Measurements from ENCODE around the gene AMDHD2.
"Not testable (repeated sequence)": the region's sequence is repeated elsewhere in the genome, so short reads cannot be mapped to it uniquely, and the experiment has no call there.

The AMDHD2 gene

DNA sequence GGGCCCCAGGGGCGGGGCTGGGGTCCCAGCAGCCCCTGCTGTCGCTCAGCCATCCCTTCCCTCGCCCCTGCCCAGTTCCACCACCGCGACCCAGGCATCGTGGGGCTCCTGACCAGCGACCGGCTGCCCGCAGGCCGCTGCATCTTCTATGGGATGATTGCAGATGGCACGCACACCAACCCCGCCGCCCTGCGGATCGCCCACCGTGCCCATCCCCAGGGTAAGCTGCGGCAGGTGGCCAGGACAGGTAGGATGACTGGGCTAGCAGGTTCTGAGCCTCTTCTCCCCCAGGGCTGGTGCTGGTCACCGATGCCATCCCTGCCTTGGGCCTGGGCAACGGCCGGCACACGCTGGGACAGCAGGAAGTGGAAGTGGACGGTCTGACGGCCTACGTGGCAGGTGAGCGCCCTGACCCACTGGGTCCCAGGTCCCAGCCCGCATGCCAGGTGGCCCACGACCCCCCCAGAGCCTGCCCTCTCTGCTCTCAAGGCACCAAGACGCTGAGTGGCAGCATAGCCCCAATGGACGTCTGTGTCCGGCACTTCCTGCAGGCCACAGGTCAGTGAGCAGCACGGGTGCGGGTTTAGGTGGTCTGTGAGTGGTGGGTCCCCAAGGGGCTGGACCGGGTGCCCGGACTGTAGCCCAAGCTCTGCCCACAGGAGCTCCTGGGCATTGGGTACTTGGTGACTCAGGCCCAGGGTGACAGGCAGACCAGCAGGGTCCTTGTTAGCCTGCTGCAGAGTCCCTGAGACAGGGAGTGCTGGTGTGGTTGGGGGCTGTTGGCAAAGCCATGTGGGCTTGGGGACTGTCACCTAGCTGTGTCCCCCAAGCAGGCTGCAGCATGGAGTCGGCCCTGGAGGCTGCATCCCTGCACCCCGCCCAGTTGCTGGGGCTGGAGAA, 8.2 kb downstream of the AMDHD2 start:
- Histone ChIP-seq H3K4me3 (ENCODE audit: low read length) (no peak overlapping the region), H3K9me3 (ENCODE audit: control insufficient read depth, low read depth, low read length) (no peaks in the 10 kb centered on the region), H3K27ac (ENCODE audit: low read length) (no peak overlapping the region), H3K4me1 (ENCODE audit: control insufficient read depth, low read depth, low read length) (peaks cover 8% of the 10 kb centered on the region), H3K36me3 (ENCODE audit: control insufficient read depth, low read depth, low read length) (peaks cover 20% of the 10 kb centered on the region), H3K27me3 (ENCODE audit: control insufficient read depth, insufficient read depth, low read length) (peaks cover under 1% of the 10 kb centered on the region), H3K9ac (ENCODE audit: low read length) (no peak overlapping the region)

- Histone ChIP-seq H3K4me3 (ENCODE audit: low read length) (no peak overlapping the region), H3K36me3 (ENCODE audit: control insufficient read depth, low read depth, low read length) (peaks cover 15% of the 10 kb centered on the region), H3K4me1 (ENCODE audit: control insufficient read depth, low read depth, low read length) (peaks cover 8% of the 10 kb centered on the region), H3K27ac (ENCODE audit: low read length) (no peak overlapping the region), H3K27me3 (ENCODE audit: control insufficient read depth, insufficient read depth, low read length) (peaks cover 9% of the 10 kb centered on the region), H3K9me3 (ENCODE audit: control insufficient read depth, low read depth, low read length) (no peaks in the 10 kb centered on the region), H3K9ac (ENCODE audit: low read length) (no peak overlapping the region)
These were observed 9.1 kb downstream of the AMDHD2 start for GRCh38 chr16:2529061-2529931.

DNA sequence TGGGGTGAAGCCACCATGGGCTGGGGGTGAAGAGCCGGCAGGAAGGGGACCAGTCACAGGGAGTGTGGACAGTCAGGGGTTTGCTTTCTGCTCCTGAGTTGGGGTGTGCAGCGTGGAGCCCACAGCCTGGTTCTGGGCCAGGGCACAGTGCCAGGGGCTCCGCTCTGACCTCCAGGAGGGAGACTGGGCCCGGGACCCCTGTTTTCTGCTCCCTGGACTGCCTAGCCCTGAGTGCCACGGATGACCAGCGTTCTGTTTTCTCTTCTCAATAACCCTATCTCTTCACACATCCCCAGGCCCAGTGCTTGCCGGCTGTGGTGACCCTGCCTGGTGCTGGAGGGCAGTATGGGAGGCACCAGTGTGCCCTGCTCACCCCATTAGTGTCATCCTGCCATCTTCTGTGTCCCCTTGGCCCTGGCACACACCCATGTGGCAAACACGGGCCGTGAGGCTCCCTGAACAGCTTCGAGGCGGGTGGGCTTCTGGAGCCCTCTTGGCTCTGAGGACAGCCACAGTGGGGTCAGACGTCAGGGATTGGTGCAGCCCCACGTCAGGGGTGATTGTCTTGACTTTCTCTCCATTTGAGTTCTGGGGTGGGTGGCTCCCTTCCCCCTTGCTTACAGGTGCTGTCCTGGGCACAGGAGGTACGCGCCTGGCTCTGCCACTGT, 9.9 kb downstream of the AMDHD2 start:
- no peak overlapping the region for H3K9ac ChIP-seq (ENCODE audit: low read length)
- H3K4me3 ChIP-seq (ENCODE audit: low read length): no peak overlapping the region
- H3K9me3 ChIP-seq (ENCODE audit: control insufficient read depth, low read depth, low read length): no peaks in the 10 kb centered on the region
- no peak overlapping the region for H3K27ac ChIP-seq (ENCODE audit: low read length)
- H3K36me3 ChIP-seq (ENCODE audit: control insufficient read depth, low read depth, low read length): peaks cover 15% of the 10 kb centered on the region
- peaks cover 8% of the 10 kb centered on the region for H3K4me1 ChIP-seq (ENCODE audit: control insufficient read depth, low read depth, low read length)
- peaks cover 9% of the 10 kb centered on the region for H3K27me3 ChIP-seq (ENCODE audit: control insufficient read depth, insufficient read depth, low read length)

DNA sequence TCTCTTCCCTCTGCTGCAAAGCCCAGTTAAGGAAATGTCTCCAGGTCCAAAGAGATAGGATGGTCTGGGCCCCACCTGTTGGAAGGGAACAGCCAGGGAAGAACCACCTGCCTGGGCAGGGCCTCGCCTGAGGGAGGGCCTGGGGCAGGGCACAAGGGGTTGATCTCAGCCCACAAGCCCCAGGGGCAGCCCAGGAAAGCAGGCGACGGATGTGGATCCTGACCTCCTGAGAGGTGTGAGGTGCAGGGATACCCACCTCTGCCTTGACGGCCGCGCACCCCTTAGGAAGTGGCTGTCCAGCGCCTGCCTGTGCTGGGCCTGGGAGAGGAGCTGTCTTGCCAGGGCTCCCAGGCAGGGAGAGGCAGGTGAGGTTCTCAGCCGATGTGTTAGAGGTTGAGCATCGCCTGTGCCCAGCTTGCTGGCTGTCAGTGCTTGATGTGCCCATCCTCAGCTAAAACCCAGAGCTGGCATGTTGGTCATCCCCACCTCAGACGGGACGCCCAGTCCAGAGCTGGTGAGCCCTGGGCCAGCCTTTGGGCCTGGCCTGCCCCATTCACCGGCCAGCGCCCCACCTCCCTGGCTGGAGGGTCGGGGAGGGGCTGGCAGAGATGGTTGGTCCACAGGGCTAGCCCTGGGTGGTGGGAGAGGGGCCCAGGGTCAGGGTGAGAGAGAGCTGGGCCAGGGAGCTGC, 10.6 kb downstream of the AMDHD2 start:
- Histone ChIP-seq H3K9me3 (ENCODE audit: control insufficient read depth, low read depth, low read length) (no peaks in the 10 kb centered on the region), H3K9ac (ENCODE audit: low read length) (peak overlapping the region; percentile 63), H3K4me1 (ENCODE audit: control insufficient read depth, low read depth, low read length) (peaks cover 8% of the 10 kb centered on the region), H3K4me3 (ENCODE audit: low read length) (peak overlapping the region; percentile 60), H3K27ac (ENCODE audit: low read length) (no peak overlapping the region), H3K27me3 (ENCODE audit: control insufficient read depth, insufficient read depth, low read length) (peaks cover 9% of the 10 kb centered on the region), H3K36me3 (ENCODE audit: control insufficient read depth, low read depth, low read length) (peaks cover 15% of the 10 kb centered on the region)

DNA sequence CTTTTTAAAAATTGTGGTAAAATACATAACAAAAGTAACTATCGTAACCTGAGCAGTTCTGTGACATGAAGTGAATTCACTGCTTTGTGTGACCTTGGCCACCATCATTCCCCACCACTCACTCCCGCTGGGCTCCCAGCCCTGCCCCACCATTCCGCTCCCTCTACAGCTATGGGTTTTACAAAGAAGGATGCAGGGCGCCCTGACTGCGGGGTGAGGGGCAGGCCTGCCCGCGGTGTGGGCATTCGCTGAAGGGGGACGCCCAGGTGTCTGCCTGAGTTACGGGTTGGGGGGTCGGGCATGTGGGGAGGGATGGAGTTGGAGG, 11.2 kb downstream of the AMDHD2 start, which contains the start of gene CEMP1:
Gene CEMP1, minus strand, starts transcription at position 38 of the 325 bp plus-strand sequence. CDS start 335 bp downstream, outside the sequence.
- Histone ChIP-seq H3K4me3 (ENCODE audit: low read length) (peak within 1 kb of the TSS; percentile 60), H3K27ac (ENCODE audit: low read length) (no peak within 1 kb of the TSS), H3K4me1 (ENCODE audit: control insufficient read depth, low read depth, low read length) (peaks cover 8% of the 10 kb centered on the region), H3K27me3 (ENCODE audit: control insufficient read depth, insufficient read depth, low read length) (peaks cover 9% of the 10 kb centered on the region), H3K9me3 (ENCODE audit: control insufficient read depth, low read depth, low read length) (no peaks in the 10 kb centered on the region), H3K36me3 (ENCODE audit: control insufficient read depth, low read depth, low read length) (peaks cover 15% of the 10 kb centered on the region), H3K9ac (ENCODE audit: low read length) (peak within 1 kb of the TSS; percentile 63)

GRCh38 chr16:2531696-2532493, 11.7 kb downstream of the AMDHD2 start:
- H3K27me3 ChIP-seq (ENCODE audit: control insufficient read depth, insufficient read depth, low read length): peaks cover 9% of the 10 kb centered on the region
- H3K9me3 ChIP-seq (ENCODE audit: control insufficient read depth, low read depth, low read length): no peaks in the 10 kb centered on the region
- no peak overlapping the region for H3K27ac ChIP-seq (ENCODE audit: low read length)
- H3K4me3 ChIP-seq (ENCODE audit: low read length): peak overlapping the region; percentile 60
- peaks cover 15% of the 10 kb centered on the region for H3K36me3 ChIP-seq (ENCODE audit: control insufficient read depth, low read depth, low read length)
- H3K9ac ChIP-seq (ENCODE audit: low read length): peak overlapping the region; percentile 63
- H3K4me1 ChIP-seq (ENCODE audit: control insufficient read depth, low read depth, low read length): peaks cover 8% of the 10 kb centered on the region

- Histone ChIP-seq H3K27me3 (ENCODE audit: control insufficient read depth, insufficient read depth, low read length) (peaks cover 9% of the 10 kb centered on the region), H3K9me3 (ENCODE audit: control insufficient read depth, low read depth, low read length) (no peaks in the 10 kb centered on the region), H3K27ac (ENCODE audit: low read length) (no peak overlapping the region), H3K4me1 (ENCODE audit: control insufficient read depth, low read depth, low read length) (peaks cover 8% of the 10 kb centered on the region), H3K9ac (ENCODE audit: low read length) (peak overlapping the region; percentile 38), H3K36me3 (ENCODE audit: control insufficient read depth, low read depth, low read length) (peaks cover 15% of the 10 kb centered on the region), H3K4me3 (ENCODE audit: low read length) (peak overlapping the region; percentile 60)
These were observed 12.4 kb downstream of the AMDHD2 start for GRCh38 chr16:2532494-2533141.

DNA sequence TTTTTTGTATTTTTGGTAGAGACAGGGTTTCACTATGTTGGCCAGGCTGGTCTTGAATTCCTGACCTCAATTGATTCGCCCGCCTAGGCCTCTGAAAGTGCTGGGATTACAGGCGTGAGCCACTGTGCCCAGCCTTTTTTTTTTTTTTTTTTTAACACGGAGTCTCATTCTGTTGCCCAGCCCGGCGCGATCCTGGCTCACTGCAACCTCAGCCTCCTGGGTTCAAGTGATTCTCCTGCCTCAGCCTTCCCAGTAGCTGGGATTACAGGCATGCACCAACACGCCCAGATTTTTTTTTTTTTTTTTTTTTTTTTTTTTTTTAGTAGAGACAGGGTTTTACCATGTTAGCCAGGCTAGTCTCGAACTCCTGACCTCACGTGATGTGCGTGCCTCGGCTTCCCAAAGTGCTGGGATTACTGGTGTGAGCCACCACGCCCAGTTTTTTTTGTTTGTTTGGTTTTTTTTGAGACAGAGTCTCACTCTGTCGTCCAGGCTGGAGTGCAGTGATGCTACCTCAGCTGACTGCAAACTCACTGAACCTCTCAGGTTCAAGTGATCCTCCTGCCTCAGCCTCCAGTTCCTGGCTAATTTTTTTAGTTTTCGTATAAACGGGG, 13.1 kb downstream of the AMDHD2 start:
- H3K36me3 ChIP-seq (ENCODE audit: control insufficient read depth, low read depth, low read length): peaks cover 11% of the 10 kb centered on the region
- H3K9me3 ChIP-seq (ENCODE audit: control insufficient read depth, low read depth, low read length); H3K9ac ChIP-seq (ENCODE audit: low read length); H3K27ac ChIP-seq (ENCODE audit: low read length); H3K27me3 ChIP-seq (ENCODE audit: control insufficient read depth, insufficient read depth, low read length); H3K4me1 ChIP-seq (ENCODE audit: control insufficient read depth, low read depth, low read length): not testable (repeated sequence)
- H3K4me3 ChIP-seq (ENCODE audit: low read length): peak overlapping the region; percentile 60

- peaks cover 8% of the 10 kb centered on the region for H3K4me1 ChIP-seq (ENCODE audit: control insufficient read depth, low read depth, low read length)
These were observed 13.7 kb downstream of the AMDHD2 start for GRCh38 chr16:2533912-2534311.

DNA sequence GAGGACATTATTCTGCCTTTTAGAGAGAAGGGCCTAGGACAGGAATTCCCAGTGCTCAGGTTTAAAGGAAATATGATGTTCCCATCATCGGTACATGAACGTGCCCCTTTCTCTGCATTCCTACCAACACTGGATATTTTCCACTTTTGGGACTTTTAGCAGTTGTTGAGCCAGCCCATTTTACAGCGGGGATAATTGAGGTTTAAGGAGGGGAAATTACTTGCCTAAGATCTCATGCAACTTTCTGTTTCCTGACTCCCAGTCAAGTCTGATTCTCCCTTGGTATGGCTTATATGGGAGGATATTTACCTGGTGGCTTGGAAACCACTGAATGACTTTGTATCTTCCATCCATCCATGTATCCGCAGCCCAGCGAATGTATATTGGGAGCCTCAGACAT, 14.2 kb downstream of the AMDHD2 start:
- not testable (repeated sequence) for H3K4me1 ChIP-seq (ENCODE audit: control insufficient read depth, low read depth, low read length)

More at GRCh38 chr16:2533912-2534311, 13.7 kb downstream of the AMDHD2 start:
- Histone ChIP-seq H3K9me3 (ENCODE audit: control insufficient read depth, low read depth, low read length) (no peaks in the 10 kb centered on the region), H3K4me3 (ENCODE audit: low read length) (no peak overlapping the region), H3K27me3 (ENCODE audit: control insufficient read depth, insufficient read depth, low read length) (peaks cover 9% of the 10 kb centered on the region), H3K9ac (ENCODE audit: low read length) (no peak overlapping the region), H3K27ac (ENCODE audit: low read length) (no peak overlapping the region), H3K36me3 (ENCODE audit: control insufficient read depth, low read depth, low read length) (peaks cover 4% of the 10 kb centered on the region)

More for the DNA sequence above, 14.2 kb downstream of the AMDHD2 start:
- not testable (repeated sequence) for H3K9ac ChIP-seq (ENCODE audit: low read length); H3K4me3 ChIP-seq (ENCODE audit: low read length); H3K36me3 ChIP-seq (ENCODE audit: control insufficient read depth, low read depth, low read length); H3K9me3 ChIP-seq (ENCODE audit: control insufficient read depth, low read depth, low read length); H3K27me3 ChIP-seq (ENCODE audit: control insufficient read depth, insufficient read depth, low read length); H3K27ac ChIP-seq (ENCODE audit: low read length)

All from iPS-18a (cell line).